GM19240 (cell line): ENCODE measurements around the gene FBXO3.
"Not testable (repeated sequence)": the region's sequence is repeated elsewhere in the genome, so short reads cannot be mapped to it uniquely, and the experiment has no call there.

Experiments
- DNase-seq: peaks from one replicate; pipeline ENCODE4 v3.0.0; 2011; ENCODE audit warnings: low spot score; ENCODE audit not compliant: insufficient read length

FBXO3 gene

DNA sequence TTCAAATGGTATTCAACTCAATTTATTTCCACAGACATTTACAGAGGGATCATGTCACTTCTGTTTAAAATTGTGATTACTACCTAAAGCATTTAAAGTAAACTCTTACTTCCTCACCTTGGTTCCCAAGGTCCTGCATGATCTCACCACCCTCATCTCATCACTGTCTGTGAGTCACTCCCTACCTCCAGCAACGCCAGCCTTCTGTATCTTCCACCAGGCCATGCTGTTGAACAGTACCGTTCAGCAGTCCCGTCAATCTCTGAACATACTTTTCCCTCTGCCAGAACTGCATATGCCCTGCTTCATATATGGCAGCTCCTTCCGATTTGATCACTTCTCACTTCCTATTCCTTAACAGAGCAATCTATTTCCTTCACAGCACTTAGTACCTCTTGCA is 2.0 kb downstream of the FBXO3 start:
- DNase-seq, result no peak

- no peak for DNase-seq
Observed at GRCh38 chr11:33770236-33770635, 4.1 kb downstream of the FBXO3 start.

DNA sequence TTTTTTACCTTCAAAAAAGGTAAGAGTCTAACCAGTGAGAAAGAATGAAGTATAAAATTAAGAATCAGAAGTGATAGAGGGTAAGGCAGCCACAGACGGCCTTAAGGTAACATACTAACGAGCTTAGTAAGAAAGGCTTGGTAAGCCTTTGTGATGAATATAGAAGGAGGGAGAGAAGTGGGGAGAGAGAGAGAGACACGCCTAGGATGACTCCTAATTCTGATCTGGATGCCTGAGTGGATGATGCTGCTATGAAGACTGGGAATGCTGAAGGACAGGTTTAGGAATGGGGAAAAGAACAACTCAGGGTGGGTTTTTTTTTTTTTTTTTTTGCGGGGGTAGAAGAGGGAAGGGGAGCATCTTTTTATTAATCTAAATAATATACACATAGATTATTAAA is 4.8 kb downstream of the FBXO3 start:
- DNase-seq, result no peak

DNA sequence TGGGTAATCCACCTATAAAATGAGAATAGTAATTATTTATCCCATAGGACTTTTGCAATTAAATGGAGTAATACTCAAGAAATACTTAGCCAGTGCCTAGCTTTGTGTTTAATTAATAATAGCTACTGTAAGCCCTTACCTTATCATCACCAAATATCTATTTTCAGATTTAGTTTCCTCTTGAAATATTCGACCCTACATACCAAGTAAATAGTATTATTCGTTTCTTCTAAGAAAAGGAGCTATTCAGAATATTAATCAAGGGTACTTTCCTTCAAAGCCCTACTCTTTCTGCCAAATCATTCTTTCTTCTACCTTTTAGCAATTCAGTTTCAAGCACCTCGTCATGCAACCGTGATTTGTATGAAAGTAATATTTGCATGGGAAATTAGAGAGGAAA is 6.7 kb downstream of the FBXO3 start:
- DNase-seq, result no peak

DNA sequence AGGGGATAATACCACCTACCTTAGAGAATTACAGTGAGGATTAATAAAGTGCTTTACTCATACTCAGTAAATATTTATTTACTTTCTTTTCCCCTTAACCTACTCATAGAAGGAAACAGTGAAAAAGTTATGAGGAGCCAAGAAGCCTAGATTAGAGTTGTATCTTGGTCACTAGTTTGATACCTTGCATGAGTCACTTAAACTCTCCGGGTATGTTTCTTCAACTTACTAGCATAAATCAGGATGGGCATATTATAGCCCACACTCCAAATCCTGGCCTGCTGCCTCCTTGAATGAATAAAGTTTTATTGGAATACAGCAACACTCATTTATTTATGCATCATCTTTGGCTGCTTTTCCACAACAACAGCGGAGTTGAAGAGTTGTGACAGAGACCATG is 8.2 kb downstream of the FBXO3 start:
- DNase-seq, result no peak

GRCh38 chr11:33761471-33761870 is 12.8 kb downstream of the FBXO3 start:
- peak; percentile 31 for DNase-seq

- no peak for DNase-seq
Observed at GRCh38 chr11:33753304-33753967, 20.9 kb downstream of the FBXO3 start.

DNA sequence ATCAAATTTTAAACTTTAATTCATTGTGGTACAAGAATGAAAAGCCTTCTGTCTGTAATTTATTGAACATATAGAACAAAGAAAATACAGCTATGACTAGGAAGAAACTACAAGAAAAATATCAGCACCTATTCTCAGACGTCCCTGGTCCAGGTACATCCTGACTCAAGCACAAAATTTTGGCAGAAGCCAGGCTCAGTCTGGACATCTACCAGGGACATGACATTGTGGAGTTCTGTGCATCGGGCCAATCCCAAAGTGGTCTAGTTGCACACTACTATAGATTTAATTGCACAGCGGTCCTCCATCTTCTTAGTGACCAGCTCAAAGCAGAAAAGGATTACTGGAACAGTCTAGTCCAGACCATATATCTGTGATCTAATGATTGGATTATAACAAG is 22.4 kb downstream of the FBXO3 start:
- no peak for DNase-seq

DNA sequence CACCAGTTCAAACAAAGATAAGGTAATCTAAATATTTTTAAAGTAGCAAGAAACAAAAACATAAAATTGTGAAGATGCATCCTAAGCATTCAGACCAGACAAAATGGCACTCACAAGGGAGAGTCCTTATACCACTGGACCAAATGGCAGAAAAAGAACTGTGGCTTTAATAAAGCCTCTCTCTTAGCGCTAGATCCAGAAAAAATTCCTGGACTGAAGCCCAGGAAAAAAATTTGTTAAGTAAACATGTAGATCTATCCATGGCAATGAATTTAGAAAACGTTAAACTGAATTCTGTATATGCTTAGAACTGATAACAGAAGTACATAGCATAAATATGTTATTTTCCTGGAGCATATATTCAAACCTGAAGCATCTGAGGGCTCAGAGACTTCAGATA is 26.3 kb downstream of the FBXO3 start:
- no peak for DNase-seq

GRCh38 chr11:33743291-33743690 is 31.0 kb downstream of the FBXO3 start:
- DNase-seq, result no peak

DNA sequence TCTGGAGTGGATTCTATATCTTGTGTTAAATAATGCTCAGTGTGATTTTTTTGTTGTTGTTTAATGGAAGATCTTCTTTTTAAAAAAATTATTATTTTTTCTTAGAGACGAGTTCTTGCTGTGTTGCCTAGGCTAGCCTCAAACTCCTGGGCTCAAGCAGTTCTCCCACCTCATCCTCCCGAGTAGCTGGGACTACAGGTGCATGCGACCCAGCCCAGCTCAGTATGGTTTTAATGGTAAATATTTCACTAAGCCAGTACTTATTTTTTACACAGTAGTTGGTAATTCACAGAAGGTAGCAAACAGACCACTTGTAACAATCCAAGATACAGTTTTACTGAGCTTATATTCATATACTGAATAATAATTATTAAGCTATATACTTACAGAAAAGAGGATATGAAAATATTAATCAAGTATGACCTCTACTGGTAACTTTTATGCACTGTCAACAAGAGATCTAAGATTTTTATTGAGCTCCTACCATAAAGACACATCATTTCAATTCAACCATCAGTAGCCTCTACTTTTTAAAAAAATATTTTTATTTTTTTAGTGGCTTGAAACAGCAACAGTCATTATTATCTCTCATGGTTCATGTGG is 32.0 kb downstream of the FBXO3 start:
- no peak for DNase-seq

DNA sequence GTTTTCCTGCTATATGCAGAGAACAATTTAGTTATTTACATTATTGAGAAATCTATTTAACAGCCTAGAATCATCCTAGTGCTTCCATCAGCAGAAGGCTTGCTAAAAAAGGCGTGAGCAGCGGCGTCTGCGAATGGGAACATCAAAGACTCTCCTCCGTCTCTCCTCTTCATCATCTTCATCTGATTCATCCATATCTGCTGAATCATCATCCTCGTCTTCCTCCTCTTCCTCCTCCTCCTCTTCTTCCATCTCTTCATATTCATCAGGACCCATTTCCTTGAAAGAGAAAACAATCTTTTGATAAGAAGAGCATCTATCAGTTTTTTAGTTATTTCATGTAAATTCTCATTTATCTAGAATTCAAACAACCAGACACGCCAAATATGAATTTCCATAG is 32.5 kb downstream of the FBXO3 start:
- DNase-seq, result no peak

DNA sequence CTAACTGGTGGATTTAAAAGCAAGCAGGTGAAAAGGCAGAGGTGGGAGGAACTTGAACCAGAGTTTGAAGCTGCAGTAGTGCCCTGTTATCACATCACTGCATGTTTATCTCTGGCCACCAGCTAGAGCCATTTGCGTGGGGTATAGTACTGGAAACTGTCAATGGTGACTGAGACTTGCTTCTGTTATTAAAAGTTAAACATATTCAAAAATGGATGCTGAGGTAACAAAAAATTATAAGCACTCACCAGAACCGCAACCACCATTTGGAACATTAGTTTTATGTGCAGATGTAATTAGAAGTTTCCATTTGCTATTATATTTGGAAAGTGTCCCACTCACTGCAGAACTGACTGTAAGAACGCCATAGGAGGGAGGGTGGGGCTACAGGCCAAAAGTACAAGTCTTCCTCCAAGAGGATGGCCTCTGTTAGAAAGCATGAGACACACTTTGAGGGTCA is 36.9 kb downstream of the FBXO3 start:
- DNase-seq, result no peak

- peak; percentile 13 for DNase-seq
Observed at GRCh38 chr11:33736148-33736812, 38.0 kb downstream of the FBXO3 start, which contains the start of gene CD59. Gene CD59 (minus strand): TSS chr11:33736423. CDS start chr11:33722445, 13,978 bp downstream.

GRCh38 chr11:33735271-33736147 is 38.8 kb downstream of the FBXO3 start:
- DNase-seq, result no peak

- no peak for DNase-seq
Observed at GRCh38 chr11:33734441-33735270, 39.7 kb downstream of the FBXO3 start.

GRCh38 chr11:33733980-33734379 is 40.3 kb downstream of the FBXO3 start:
- DNase-seq, result no peak

DNA sequence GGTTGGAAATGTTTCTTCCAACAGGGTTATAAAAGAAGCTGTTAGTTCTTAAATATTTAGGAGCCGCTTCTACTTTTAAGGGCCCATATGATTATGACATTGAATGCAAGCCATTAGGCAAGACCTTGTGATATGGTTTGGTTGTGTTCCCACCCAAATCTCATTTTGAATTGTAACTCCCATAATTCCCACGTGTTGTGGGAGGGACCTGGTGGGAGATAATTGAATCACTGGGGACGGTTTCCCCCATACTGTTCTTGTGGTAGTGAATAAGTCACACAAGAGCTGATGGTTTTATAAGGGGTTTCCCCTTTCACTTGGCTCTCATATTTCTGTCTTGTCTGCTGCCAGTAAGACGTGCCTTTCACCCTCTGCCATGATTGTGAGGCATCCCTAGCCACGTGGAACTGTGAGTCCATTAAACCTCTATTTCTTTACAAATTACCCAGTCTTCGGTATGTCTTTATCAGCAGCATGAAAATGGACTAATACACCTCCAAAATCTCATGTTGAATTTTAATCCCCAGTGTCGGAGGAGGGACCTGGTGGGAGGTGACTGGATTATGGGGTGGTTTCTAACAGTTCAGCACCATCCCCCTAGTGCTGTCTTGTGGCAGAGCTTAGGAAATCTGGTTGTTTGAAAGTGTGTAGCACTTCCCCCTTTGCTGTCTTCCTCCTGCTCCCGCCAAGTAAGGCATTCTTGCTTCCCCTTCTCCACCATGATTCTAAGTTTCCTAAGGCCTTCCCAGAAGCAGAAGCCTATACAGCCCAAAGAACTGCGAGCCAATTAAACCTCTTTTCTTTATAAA is 42.4 kb downstream of the FBXO3 start:
- no peak for DNase-seq

DNA sequence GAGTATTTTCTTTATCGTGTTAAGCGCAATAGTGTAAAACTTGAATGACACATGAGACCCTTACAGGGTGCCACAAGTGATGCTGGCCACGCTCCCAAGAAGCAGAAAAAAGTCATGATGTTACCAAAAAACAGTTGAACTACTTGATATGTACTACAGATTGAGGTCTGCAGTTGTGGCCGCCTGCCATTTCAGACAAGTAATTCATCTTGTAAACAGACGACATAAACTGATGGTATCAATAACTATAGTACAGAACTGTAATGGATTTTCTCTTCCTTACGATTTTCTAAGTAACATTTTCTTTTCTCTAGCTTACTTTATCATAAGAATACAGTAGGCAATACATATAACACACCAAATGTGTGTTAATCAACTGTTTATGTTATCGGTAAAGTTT is 43.6 kb downstream of the FBXO3 start:
- no peak for DNase-seq

DNA sequence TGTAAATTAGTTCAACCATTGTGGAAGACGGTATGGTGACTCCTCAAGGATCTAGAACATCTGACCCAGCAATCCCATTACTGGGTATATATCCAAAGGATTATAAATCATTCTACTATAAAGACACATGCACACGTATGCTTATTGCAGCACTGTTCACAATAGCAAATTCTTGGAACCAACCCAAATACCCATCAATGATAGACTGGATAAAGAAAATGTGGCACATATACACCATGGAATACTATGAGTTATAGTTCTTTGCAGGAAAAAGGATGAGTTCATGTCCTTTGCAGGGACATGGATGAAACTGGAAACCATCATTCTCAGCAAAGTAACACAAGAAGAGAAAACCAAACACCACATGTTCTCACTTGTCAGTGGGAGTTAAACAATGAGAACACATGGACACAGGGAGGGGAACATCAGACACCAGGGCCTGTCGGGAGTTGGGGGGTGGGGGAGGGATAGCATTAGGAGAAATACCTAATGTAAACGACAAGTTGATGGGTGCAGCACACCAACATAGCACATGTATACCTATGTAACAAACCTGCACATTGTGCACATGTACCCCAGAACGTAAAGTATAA is 45.2 kb downstream of the FBXO3 start:
- not testable (repeated sequence) for DNase-seq
